Vagina (tissue), 2 donors: ENCODE measurements around the gene VSIG4. TPM values are rescaled to one million over a fixed set of nuclear protein-coding genes. Genes with fewer than 3 reads are reported as not detected.

Experiments used
- DNase-seq, 2 donors: peaks; one replicate each; pipeline ENCODE4 v3.0.0-alpha.2; 2017; ENCODE audit errors: extremely low spot score in 2 of 2
- H3K27ac ChIP-seq: fragments of 200-600 bp; sonication (generic); one replicate; pipeline ENCODE4 v1.5.1; 2019
- H3K27me3 ChIP-seq: fragments of 200-600 bp; sonication (generic); one replicate; pipeline ENCODE4 v1.5.1; 2019
- H3K36me3 ChIP-seq, 2 donors: fragments of 200-600 bp; sonication (generic); one replicate each; pipeline ENCODE4 v1.5.1; 2017 to 2019
- H3K4me1 ChIP-seq: fragments of 200-600 bp; sonication (generic); one replicate; pipeline ENCODE4 v1.5.1; 2019
- H3K4me3 ChIP-seq, 2 donors: fragments of 200-600 bp; sonication (generic); 1 replicate in 1 of 2; 2 replicates in 1 of 2; pipeline ENCODE4 v1.5.1; 2016 to 2019
- H3K9me3 ChIP-seq: fragments of 200-600 bp; sonication (generic); one replicate; pipeline ENCODE4 v1.5.1; 2019
- POLR2A ChIP-seq, 2 donors: fragments of 450-650 bp; IDR thresholded peaks; one replicate each; pipeline ENCODE4 v1.6.1; 2017; ENCODE audit warnings: antibody characterized with exemption in 2 of 2, mild to moderate bottlenecking in 2 of 2, moderate library complexity in 2 of 2
- POLR2AphosphoS5 ChIP-seq, 2 donors: sonication (generic); formaldehyde crosslinking; IDR thresholded peaks; one replicate each; pipeline ENCODE4 v1.9.0; 2017; ENCODE audit warnings: antibody characterized with exemption in 2 of 2, mild to moderate bottlenecking in 2 of 2, low read depth in 1 of 2; ENCODE audit not compliant: insufficient read depth in 1 of 2
- intact Hi-C: fragments of 100-400 bp; cut with DNase I; formaldehyde crosslinking; loops from one replicate; pipeline ENCODE4 v1.15.1; 2023
- total RNA-seq: library from RNA; depleted of rRNA; stranded (reverse); fragments of >200 nt; gene quantifications from one replicate; pipeline ENCODE4 v1.2.3, GENCODE V29; 2016
- TF ChIP-seq, protein P1 (sequence below), 3 experiments: fragments of 450-650 bp in 2 of 3; fragments of 200-600 bp in 1 of 3; sonication (generic) in 1 of 3; IDR thresholded peaks; one replicate each; pipeline ENCODE4 v1.5.1; 2017 to 2019; ENCODE audit warnings: antibody characterized with exemption in 3 of 3, mild to moderate bottlenecking in 2 of 3, moderate library complexity in 2 of 3

The VSIG4 gene
- total RNA-seq, 1 donor from 2014 or later = 57.0 TPM

DNA sequence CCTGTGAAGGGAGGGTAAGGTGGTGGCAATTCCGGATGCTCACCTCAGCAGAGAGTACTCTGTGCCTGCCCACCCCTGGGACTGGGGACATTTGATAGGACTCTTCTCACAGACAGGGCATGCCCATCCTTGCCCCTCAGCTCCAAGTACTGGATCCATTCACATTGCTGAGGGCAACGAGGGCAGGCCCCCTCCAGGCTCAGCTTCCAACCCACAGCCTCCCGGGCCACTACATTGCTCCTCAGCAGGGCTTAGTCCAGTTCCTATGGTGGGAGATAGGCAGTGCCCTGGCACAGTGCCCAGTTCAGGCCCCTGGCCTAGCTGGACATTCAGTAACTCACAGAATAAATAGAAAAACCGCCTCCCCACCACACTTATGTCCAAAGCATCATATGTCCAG, 15.1 kb upstream of the VSIG4 start:
- TF ChIP-seq POLR2AphosphoS5 (IDR thresholded peaks at IDR 0.05; ENCODE audit: insufficient read depth in 1 of 2, low read depth in 1 of 2) = no peak
- H3K9me3 ChIP-seq = no peaks in the 10 kb centered on the region
- DNase-seq = no peak
- H3K4me3 ChIP-seq = no peak overlapping the region
- H3K4me1 ChIP-seq = no peaks in the 10 kb centered on the region
- H3K36me3 ChIP-seq = no peaks in the 10 kb centered on the region
- no peaks in the 10 kb centered on the region for H3K27me3 ChIP-seq
- intact Hi-C loops = no loop called here
- no peak overlapping the region for H3K27ac ChIP-seq

GRCh38 chrX:66053414-66053813, 13.5 kb upstream of the VSIG4 start:
- TF ChIP-seq, protein P1, sequence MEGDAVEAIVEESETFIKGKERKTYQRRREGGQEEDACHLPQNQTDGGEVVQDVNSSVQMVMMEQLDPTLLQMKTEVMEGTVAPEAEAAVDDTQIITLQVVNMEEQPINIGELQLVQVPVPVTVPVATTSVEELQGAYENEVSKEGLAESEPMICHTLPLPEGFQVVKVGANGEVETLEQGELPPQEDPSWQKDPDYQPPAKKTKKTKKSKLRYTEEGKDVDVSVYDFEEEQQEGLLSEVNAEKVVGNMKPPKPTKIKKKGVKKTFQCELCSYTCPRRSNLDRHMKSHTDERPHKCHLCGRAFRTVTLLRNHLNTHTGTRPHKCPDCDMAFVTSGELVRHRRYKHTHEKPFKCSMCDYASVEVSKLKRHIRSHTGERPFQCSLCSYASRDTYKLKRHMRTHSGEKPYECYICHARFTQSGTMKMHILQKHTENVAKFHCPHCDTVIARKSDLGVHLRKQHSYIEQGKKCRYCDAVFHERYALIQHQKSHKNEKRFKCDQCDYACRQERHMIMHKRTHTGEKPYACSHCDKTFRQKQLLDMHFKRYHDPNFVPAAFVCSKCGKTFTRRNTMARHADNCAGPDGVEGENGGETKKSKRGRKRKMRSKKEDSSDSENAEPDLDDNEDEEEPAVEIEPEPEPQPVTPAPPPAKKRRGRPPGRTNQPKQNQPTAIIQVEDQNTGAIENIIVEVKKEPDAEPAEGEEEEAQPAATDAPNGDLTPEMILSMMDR (IDR thresholded peaks at IDR 0.05) = no peak
- TF ChIP-seq POLR2AphosphoS5 (IDR thresholded peaks at IDR 0.05; ENCODE audit: insufficient read depth in 1 of 2, low read depth in 1 of 2) (no peak), POLR2A (IDR thresholded peaks at IDR 0.05) (no peak)
- H3K4me1 ChIP-seq = no peaks in the 10 kb centered on the region
- H3K4me3 ChIP-seq = no peak overlapping the region
- H3K9me3 ChIP-seq = no peaks in the 10 kb centered on the region
- H3K27me3 ChIP-seq = no peaks in the 10 kb centered on the region
- DNase-seq = no peak
- intact Hi-C loops = no loop called here
- no peaks in the 10 kb centered on the region for H3K36me3 ChIP-seq
- no peak overlapping the region for H3K27ac ChIP-seq

DNA sequence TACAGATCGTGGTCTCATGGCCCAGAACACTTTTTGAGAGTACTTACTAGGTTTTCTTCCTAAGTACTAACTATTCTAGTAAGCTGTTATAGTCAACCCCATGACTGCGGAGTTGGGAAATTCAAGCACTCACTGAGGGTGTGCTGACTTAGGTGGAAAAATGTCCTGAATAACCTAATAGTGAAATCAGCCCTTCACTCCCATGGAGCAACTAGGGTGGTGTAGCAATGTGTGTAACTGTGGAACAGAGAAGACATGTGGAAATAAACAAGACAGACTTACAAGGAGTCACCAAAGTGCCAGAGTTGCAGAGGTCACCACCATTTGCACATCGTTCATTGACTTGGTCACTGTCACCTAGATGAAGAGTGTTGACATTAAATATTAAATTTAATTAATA, 12.1 kb upstream of the VSIG4 start:
- intact Hi-C loops = no loop called here
- TF ChIP-seq POLR2AphosphoS5 (IDR thresholded peaks at IDR 0.05; ENCODE audit: insufficient read depth in 1 of 2, low read depth in 1 of 2) (no peak), POLR2A (IDR thresholded peaks at IDR 0.05) (no peak)
- TF ChIP-seq, protein P1 (IDR thresholded peaks at IDR 0.05) = no peak
- Histone ChIP-seq H3K9me3 (no peaks in the 10 kb centered on the region), H3K27ac (no peak overlapping the region), H3K4me1 (no peaks in the 10 kb centered on the region), H3K36me3 (no peaks in the 10 kb centered on the region), H3K27me3 (no peaks in the 10 kb centered on the region), H3K4me3 (no peak overlapping the region)
- no peak for DNase-seq

DNA sequence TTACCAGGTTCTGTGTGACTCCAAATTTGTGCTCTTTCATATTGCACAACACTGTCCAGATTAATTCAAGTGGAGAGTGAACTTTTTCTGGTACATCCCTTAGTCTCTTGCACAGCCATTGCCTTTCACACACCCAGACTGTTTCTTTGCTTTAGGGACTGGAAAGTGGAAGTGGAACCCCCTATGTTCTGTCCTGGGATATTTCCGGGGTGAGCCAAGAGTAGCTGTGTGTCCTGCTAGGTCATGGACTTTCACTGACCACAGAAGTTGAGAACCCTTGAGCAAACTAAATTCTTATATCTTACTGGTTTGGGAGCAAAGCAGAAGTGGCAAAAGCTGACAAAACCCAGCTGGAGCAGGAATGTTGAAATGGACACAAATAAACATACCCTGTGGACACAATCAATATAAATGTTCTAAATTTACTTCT, 10.3 kb upstream of the VSIG4 start:
- no peaks in the 10 kb centered on the region for H3K36me3 ChIP-seq
- H3K9me3 ChIP-seq = no peaks in the 10 kb centered on the region
- intact Hi-C loops = no loop called here
- TF ChIP-seq POLR2A (IDR thresholded peaks at IDR 0.05) (no peak), POLR2AphosphoS5 (IDR thresholded peaks at IDR 0.05; ENCODE audit: insufficient read depth in 1 of 2, low read depth in 1 of 2) (no peak)
- TF ChIP-seq, protein P1 (IDR thresholded peaks at IDR 0.05) = no peak
- H3K27me3 ChIP-seq = no peaks in the 10 kb centered on the region
- H3K4me3 ChIP-seq = no peak overlapping the region
- H3K4me1 ChIP-seq = no peaks in the 10 kb centered on the region
- no peak overlapping the region for H3K27ac ChIP-seq
- no peak for DNase-seq

DNA sequence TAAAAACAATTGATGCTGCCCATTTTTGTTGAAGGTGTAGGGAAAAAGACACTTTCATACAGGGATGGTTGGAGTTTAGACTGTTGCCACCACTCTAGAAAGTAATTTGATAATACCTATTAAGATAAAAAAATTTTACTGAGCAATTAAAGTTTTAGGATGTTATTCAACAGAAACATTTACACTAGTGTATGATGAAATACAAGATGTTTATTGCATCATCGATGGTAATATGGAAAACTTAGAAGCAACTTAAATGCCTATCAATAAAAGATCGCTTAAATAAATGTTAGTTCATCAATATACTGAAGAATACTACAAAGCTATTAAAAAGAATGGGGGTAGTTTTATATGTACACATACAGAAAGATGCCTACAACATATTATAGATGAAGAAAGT, 9.2 kb upstream of the VSIG4 start:
- no peak overlapping the region for H3K4me3 ChIP-seq
- no peak overlapping the region for H3K27ac ChIP-seq
- TF ChIP-seq POLR2AphosphoS5 (IDR thresholded peaks at IDR 0.05; ENCODE audit: insufficient read depth in 1 of 2, low read depth in 1 of 2) (no peak), POLR2A (IDR thresholded peaks at IDR 0.05) (no peak)
- TF ChIP-seq, protein P1 (IDR thresholded peaks at IDR 0.05) = no peak
- H3K9me3 ChIP-seq = no peaks in the 10 kb centered on the region
- no peak for DNase-seq
- no peaks in the 10 kb centered on the region for H3K27me3 ChIP-seq
- no peaks in the 10 kb centered on the region for H3K36me3 ChIP-seq
- H3K4me1 ChIP-seq = no peaks in the 10 kb centered on the region
- intact Hi-C loops = no loop called here
